NAMALWA (cell line): ENCODE results near the gene PRKAR1B.

ENCODE experiments used
- DNase-seq: peaks from one replicate; pipeline ENCODE4 v3.0.0-alpha.2; 2015; ENCODE audit warnings: low spot score

PRKAR1B gene

DNA sequence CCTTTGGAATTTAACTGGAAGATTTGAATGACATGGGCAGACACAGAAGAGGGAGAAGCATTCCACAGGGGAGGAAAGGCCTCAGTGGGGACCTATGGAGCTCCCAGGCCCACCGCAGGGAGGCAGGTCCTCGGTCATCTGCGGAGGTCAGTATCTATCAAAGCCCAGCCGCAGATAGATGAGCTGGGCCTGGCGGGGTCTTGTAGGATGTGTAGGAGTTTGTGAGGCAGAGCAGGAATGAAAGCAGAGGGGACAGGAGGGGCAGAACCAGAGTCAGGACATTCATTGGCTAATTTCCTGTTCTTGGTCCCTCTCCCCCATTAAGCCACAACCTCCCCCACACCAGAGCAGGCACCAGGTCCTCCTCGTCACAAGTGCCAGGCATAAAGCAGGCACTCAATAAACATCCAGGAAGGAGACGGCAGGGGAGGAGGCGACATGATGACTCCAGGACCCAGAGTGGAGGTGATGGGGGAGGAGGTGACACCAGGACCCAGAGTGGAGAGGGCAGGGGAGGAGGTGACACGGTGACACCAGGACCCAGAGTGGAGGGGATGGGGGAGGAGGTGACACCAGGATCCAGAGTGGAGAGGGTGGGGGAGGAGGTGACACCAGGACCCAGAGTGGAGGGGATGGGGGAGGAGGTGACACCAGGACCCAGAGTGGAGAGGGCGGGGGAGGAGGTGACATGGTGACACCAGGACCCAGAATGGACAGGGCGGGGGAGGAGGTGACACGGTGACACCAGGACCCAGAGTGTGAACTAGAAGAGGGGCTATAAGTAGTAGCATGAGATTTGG, 123.7 kb downstream of the PRKAR1B start:
- DNase-seq: no peak

DNA sequence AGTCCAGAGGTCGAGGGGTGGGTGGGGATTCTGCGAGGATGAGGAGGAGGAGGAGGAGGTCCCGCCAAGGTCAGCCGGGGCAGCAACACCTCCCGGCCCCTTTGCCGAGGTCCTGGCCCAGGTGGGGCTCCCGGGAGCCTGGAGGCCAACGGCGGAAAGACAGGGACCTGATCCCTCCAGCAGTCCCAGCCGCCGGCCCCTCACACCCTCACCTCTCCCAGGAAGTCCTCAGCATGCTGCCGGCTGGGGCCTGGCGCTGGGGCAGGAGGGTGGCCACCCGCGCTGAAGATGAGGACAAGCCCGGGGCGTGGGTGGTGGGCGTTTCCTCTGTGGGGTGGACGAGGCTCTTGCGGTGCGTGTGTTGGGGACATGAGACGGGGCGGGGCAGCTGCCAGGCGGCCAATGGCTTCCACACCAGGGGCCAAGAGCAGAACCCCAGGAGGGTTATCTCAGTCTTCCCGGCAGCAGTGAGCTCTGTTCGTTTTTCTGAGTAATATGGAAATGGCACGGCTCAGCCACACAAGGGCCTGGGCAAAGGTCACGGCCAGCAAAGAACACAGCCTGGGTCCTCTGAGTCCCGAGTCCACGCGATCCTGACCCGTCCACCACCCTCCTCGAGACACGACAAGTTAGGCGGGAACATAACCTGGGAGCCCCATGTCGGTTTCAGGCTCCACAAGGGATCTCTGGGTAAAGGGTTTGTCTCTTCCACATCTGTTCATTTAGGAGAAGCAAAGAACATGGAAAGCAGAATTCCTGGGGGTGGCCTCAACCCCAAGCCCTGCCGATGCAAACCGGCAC, 124.5 kb downstream of the PRKAR1B start:
- DNase-seq: no peak

DNA sequence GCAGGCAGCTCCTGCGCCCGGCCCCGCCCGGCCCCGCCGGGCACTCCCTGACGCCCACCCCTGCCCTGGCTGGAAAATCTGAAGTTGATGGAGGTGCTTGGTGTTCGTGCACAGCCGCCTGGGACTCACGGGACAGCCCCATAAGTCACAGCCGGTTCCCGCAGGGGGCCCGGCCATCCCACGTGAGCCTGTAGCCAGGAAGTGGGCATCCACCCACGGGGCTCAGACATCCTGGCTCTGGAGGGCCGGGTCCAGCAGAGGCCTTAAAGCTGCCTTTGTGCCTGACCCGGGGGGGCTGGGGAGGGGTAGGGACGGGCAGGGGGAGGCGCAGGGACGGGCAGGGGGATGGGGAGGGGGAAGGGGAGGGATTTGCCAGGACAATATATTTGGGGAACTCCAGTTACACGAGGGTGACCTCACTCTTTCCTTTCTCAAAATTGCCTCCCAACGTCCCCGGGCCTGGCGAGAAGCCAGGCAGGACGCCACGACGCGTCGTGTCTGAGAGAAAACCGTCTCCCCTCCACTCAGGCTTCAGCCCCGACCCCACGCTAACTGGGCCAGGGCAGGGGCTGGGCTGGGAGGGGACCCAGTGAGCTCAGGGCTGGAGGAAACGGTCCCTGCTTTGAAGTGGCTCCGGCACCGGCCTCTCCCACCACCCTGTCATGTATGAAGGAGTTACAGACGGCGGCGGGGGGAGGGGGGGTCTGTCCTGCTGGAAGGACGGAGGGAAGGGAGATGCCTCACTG, 125.3 kb downstream of the PRKAR1B start:
- DNase-seq: no peak

DNA sequence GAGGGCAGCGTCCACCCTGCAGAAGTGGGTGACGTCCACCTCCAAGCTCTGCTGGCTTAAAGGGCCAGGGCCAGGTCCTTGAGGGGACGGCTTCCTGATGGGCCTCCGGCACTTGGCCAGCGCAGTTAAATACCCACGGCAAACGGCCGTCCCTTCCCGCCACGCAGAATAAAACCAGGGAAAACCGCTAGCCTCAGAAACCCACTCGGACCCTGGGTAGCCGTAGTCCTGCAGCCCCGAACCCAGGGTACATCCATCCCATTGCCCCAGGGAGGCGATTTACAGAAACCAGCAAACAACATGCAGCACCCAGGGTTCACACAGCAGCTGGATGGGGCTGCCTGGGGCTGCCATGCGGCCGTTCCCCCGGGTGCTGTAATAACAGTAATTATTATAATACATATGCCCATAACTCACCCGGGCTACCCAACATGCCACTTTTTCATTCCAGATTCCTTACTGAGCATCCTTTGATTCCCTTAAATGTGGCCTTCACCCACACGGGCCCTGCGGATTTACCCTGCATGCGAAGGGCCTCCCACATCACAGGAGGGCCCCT, 126.0 kb downstream of the PRKAR1B start:
- no peak for DNase-seq

DNA sequence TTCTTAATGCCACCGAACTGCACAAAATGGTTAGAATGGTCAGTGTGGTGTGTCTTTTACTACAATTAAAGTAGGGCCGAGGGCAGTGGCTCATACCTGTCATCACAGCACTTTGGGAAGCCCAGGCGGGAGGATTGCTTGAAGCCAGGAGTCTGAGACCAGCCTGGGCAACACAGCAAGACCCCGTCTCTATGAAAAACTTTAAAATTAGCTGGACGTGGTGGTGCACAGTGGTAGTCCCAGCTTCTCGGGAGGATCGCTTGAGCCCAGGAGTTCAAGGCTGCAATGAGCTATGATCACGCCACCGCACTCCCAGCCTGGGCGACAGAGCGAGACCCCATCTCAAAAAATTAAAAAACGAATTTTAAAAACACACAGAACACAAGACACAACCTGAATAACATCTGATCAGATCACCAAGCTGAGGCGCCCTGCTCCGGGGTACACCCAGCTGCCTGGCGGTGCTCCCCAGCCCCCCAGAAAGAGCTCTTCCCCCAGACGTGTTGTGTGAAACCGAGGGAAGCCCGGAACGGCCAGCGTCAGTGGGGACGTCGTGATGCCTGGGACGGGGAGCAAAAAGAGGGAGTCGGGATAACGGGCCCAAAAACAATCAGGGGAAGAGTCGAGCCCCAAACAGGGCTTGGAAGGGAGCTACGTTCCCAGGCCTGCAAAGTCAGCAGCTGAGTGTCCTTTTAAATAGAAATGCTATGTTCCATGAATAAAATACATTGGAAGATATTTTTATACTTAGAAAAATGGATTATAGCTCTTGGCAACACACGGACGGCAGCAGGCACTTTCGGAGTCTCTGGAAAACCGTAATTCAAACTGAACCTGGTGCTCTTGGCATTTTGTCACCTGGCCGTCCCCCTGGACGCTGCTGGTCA, 126.7 kb downstream of the PRKAR1B start:
- no peak for DNase-seq

DNA sequence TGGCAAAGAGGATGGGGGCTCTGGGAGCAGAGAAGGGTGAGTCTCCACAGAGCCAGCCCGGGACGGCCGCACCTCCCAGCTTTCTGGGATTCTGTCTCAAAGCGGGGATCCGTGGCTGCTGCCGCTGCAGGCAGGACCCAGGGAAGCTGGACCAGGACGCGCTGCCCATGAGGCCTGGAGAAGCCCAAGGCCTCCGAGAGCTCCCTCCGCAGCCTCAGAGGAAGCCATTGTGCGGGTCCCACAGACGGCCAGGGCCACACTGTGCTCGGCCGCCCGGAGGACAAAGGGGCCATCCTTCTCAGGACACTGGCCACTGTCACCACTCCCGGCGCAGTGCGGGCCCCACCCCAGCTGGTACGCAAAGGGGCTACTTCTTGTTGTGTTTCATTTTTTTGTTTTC, 128.2 kb downstream of the PRKAR1B start:
- DNase-seq: no peak

DNA sequence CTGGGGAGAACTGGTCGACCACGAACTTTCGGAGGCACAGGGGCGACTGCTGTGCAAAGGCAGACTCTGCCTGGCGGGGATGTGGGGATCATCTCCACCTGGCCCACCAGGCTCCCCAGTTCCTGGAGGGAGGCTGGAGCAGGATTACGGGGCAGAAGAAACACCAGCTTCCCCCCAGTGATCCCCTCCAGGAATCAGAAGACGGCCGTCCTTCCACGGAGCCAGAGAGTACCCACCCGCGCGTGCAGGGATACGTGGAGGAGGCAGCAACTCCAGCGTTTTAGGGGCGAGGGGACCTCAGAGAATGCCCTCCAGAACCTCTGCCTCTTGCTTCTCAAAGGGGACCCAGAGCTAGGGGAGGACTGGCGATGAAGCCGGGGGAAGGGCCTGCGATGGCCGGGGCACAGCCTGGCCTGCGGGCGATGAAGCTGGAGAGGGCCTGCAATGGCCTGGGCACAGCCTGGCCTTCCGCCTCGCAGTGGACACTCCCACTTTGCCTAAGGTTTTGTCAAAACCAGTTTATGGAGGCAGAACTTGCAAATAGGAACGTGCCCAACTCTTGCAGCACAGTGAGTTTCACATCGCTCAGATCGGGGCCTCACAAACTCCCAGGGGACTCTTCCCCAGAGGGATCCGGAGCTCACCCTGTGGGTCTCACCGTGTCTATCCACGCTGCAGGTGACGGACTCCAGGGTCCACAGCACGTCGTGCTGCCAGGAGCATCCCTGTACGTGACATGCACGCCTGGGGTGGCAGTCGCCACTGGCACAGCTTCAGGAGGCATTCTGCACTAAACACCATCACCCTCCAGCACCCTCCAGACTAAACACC, 129.5 kb downstream of the PRKAR1B start:
- no peak for DNase-seq

DNA sequence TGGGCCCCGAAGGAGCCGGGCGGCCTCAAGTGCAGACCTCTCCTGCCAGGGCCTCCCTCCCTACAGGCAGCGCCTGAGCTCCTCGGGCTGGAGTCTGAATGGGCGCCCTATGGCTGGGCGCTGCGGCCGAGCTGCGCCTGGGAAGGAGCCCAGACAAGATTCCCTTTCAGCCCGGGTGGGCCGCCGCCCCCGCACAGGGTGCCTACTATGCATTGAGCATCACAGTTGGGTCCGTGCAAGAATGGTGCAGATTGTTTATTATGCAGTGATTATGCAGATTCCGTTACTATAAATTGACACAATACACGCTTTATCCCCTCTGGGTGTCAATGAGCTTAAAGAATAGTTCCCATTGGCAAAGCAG, 130.3 kb downstream of the PRKAR1B start:
- DNase-seq: no peak

DNA sequence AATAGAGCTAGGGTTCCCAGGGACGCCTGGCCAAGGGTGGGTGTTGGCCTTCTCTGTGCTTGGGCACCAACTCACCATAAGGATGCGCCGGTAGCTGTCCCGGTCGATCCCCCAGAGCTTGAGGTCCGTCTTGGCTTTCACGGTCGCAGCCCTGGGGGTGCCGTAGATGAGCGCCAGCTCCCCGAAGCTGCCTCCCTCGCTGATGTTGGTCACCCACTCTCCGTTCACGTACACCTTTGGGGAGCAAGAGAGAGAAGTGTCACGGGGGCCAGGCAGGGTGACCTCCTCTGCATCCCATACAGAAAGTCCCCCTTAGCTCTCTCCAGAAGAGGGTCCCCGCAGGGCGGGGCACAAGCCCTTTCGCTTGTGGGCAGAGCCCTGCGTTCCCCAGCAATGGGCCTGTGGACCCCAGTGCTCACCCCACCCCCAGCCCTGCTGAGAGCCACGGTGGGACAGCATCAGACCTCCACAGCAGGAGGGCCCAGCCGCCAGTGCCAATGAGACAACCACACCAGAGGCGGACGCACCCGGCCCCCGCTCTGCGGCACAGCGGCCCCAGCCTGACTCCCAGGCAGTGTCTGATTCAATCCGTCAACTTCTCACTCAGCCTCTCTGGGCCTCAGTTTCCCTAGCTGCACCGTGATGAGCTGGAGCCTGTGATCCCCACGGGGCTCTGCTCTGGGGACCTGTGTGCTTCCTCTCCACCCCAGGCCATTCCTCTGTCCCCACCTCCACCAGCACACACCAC, 130.8 kb downstream of the PRKAR1B start:
- DNase-seq: no peak

DNA sequence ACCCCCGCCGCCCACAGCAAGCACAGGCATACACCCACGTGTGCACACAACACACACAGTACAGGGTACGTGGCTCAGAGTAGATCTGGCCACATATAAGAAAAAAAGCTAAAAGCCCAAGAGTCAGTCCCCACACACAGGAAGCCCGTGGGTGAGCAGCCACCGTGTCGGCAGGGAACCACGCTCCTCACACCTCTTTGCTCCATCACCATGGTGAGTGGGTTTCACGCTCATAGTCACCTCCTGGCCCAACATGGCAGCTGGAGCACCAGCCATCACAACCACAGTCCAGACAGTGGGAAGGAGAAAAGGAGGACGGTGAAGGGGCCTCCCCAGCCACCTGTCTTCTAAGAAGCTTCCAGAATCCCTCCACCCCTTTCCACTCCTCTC, 131.5 kb downstream of the PRKAR1B start:
- no peak for DNase-seq

DNA sequence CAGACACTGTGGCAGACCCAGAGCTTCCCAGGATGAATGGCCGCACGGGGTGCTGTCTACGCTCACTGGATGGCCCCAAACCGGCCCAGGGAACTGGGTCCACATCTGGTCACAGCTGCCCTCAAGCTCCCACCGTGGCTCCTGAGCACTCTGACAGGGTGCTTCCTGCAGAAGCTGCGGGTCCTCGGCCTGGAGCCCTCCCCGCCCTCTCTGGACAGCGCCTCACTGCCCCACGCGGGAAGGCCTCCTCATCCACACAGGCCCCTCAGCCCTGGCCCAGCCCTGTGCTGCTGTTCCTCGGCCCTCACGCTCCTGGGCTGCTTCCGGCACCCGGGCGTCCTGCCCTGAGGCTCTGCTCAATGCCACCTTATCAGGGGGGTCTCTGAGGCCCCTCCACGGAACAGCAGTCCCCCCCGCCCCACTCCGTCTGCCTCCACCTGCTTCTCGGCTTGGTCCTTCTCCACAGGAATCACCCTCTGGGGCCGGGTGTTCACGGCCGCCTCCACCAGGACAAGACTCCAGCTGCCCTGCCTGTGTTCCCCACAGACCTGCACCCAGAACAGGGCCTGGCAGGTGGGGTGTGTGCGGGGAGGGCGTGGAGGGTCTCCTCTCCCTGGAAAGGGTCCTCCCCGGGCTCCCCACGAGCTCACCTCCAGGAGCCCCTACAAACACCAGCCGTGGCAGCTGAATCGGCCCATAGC, 132.0 kb downstream of the PRKAR1B start:
- no peak for DNase-seq

DNA sequence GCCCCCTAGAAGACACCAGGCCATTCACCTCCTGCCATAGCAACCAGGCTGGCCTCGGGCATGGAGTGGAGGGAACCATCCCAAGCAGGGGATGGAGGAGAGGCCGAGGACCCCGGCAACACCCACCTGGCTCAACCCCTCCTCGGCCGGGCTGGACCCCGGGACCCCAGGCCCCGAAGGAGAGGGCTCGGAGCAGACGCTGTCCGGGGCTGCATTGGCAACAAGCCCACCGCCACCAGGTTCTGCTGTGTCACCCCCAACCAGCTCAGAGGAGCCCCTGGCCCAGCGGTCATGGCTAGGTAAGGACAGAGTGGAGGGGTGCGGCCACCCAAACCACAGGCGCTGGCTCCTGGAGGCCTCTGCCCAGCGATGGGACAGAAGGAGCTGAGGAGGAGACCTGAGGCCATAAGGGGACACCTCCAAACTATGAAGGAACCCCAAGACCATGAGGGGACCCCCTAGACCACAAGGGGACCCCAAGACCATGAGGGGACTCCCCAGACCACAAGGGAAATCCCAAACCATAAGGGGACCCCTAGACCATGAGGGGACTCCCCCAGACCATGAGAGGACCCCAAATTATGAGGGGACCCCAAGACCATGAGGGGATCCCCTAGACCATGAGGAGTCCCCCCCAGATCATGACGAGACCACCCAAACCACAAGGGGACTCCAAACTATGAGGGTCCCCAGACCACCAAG, 132.7 kb downstream of the PRKAR1B start:
- DNase-seq: no peak

DNA sequence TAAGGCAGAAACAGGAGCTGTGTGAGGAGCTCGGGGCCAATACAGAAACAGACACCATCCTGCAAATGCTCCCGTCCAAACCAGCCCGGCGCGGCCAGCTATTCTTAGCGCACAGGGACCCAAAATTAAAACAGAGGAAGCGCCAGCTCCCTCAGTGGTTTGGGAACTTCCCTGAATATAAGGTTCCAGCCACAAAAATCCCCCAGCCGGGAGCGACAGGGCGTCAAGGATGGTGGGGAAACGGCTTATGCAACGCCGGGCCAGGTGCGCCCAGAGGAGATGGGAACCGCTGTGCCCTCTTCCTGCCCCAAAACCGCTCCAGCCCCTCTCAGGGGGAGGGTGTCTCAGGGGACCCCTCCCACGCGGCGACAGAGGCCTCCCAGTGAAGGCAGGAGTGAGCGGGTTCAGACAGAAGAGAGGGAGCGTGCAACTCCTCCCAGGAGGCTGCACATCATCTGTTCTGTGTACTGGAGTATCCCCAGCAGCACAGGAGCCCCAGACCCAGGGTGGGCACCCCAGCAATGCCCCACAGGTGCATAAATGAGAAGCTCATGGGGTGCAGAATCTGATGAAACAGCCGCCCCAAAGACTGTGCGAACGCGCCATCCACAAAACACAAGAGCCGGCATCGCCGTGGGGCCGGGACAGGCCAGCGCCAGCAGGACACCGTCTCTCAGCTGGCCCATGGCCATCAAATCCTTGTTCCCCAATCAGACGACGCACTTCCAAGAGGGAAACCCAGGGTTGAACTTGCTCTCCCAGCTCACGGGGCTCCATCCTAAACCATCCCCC, 133.6 kb downstream of the PRKAR1B start:
- DNase-seq: no peak

DNA sequence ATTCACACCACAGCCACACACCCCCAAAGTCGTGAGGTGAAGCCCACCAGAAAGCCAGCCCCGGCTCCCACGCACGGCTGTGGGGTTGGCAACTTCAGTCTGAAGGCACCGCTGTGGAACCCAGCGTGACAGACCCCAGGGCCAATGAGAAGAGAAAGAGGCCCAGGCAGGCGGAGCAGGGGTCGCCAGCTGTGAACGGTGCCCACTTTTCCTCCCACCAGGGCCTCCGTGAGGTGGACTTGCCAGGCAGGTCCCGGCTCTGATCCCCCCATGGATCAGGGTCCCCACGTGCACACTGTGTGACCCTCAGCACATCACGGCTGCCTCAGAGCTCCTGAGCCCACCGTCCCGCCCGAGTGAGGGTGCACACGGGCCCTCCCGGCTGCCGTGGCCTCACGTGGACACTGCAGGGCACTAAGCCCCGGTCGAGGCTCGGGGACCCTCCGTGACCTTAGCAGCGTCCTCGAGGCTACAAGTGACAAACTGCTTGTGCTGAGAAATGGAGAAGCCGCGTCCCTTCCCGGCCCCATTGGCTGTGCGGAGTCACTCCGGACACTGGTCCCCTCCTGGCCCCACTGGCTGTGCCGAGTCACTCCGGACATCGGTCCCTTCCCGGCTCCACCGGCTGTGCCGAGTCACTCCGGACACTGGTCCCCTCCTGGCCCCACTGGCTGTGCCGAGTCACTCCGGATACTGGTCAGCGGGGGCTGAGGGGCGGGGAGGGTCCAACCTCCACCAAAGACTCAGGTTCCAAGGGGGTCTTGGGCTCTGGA, 135.0 kb downstream of the PRKAR1B start:
- DNase-seq: no peak

DNA sequence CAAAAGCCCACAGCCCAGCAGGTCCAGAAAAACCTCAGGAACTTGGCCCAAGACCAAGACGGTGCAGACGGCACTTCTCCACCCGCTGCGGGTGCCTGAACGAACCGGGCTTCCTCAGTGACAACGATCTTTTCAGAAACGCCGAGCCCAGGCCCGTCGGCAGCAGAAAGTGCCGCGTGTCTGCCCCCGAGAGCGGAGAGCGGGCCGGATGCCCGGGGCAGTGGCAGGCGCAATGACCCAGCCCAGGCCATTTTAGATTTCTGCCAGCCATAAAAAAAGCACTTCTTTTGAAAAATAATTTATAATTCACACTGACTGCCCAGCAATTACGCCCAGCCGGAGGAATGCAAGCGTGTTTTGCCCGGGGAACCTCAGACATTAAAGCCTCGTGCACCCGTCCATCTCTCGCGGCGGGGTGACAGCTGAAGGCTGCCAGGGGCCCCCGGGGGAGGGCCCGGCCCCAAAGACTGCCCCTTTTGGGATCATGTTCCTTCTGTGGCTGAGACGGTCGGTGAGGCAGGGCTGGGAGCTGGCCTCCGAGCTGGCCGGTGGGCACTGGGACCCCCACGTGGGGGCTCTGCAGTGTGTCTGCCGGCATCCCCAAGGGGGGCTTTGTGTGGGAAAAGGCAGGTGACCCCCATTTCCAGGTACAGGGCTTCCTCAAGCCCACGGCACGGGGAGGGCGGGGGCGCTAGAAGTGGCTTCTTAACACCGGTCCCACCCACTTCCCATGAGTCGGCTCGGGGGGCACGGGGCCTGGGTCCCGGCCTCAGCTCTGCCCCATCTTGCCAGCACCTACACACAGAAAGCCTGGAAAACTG, 136.1 kb downstream of the PRKAR1B start:
- no peak for DNase-seq
